GM12875 (cell line): ENCODE measurements around the gene HDGFL2.
A peak's percentile ranks its signal among the peaks of the same experiment; 100 is the strongest.
"Not testable (repeated sequence)": the region's sequence is repeated elsewhere in the genome, so short reads cannot be mapped to it uniquely, and the experiment has no call there.

Experiments used
- H3K4me3 ChIP-seq: one replicate; pipeline ENCODE4 v1.5.1; 2011; ENCODE audit warnings: low read depth, low read length, control low read depth
- CTCF ChIP-seq: IDR thresholded peaks from 2 replicates; pipeline ENCODE4 v1.5.1; 2011; ENCODE audit warnings: low read depth, mild to moderate bottlenecking, control low read depth, inconsistent platforms, low read length, moderate library complexity, borderline replicate concordance; ENCODE audit not compliant: insufficient read depth

The HDGFL2 gene

GRCh38 chr19:4521888-4522242 is 49.8 kb downstream of the HDGFL2 start:
- no peak for TF ChIP-seq CTCF
- no peak overlapping the region for H3K4me3 ChIP-seq

- no peak overlapping the region for H3K4me3 ChIP-seq
- no peak for TF ChIP-seq CTCF
These were observed 50.4 kb downstream of the HDGFL2 start for GRCh38 chr19:4522291-4523002.

- peak; percentile 82 for TF ChIP-seq CTCF
- no peak overlapping the region for H3K4me3 ChIP-seq
These were observed 51.4 kb downstream of the HDGFL2 start for GRCh38 chr19:4523306-4524110.

- H3K4me3 ChIP-seq: no peak overlapping the region
- TF ChIP-seq CTCF: peak; percentile 93
These were observed 52.9 kb downstream of the HDGFL2 start for GRCh38 chr19:4524808-4525562.

- no peak for TF ChIP-seq CTCF
- no peak overlapping the region for H3K4me3 ChIP-seq
These were observed 53.5 kb downstream of the HDGFL2 start for GRCh38 chr19:4525563-4526002.

GRCh38 chr19:4527377-4527776 is 55.3 kb downstream of the HDGFL2 start:
- H3K4me3 ChIP-seq: not testable (repeated sequence)

- TF ChIP-seq CTCF: no peak
- no peak overlapping the region for H3K4me3 ChIP-seq
These were observed 56.7 kb downstream of the HDGFL2 start for GRCh38 chr19:4528843-4529242.
